NCI-H2227 (cell line): ENCODE results near the gene SLC16A8.
"Not testable (repeated sequence)": the region's sequence is repeated elsewhere in the genome, so short reads cannot be mapped to it uniquely, and the experiment has no call there.

ENCODE experiments used
- DNase-seq: peaks from one replicate; lab custom pipeline; 2025; ENCODE audit not compliant: unreplicated experiment; lab: John Stamatoyannopoulos, UW

SLC16A8 gene

DNA sequence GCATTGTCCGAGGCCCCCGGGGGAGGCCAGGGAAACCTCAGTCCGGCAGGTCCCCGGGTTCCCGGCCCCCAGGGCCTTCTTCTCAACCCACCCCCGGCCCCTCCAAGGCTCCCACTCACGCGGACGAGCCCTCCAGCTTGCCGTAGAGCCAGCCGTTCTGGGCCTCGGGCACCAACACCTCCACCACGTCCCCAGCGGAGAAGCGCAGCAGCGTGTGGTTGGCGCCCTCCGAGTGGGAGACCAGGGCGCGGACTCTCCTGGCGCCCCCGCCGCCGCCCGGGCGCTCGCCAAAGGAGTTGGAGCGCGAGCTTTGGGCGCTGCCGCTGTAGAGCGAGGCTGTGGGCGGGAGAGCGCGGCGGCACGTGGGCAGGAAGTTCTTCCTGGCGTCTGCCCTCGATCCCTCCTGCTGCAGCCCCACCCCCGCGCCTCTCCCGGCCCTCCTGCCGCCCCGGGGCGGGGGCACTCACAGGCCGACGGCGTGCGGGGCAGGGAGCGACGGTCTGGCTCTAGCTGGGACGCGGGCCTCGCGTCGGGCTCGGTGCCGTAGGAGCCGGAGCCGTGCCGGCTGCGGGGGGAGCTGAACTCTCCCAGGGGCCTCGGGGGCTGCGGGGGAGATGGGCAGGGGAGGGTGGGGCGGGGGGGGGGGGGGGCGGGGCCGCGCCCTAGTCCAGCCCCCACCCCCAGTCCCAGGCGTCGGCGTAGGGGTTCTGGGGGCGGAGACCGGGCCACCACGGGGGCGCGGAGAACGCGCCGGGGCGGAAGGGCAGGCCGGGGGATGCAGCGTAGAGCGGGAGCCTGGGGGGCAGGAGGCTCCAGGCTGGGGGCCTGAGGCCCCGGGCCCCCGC is 4.9 kb upstream of the SLC16A8 start:
- DNase-seq = no peak

DNA sequence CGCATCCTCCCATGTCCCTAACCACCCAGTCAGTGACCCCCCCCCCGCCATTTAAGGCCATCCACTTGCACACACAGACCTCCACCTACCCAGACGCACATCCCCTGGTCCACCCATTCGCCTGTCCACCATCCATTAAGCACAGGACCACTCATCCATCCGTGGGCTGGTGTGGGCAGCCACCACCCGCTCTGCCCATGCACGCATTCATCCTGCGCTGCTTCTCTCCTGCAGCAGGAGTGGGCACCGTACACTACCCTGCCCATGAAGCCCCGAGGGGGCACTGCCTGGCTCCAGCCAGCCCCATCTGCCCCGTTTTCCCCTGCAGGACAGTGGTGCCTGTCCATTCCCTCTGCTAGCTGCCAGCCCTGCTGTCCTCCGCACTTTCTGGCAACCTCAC is 3.9 kb upstream of the SLC16A8 start:
- no peak for DNase-seq

DNA sequence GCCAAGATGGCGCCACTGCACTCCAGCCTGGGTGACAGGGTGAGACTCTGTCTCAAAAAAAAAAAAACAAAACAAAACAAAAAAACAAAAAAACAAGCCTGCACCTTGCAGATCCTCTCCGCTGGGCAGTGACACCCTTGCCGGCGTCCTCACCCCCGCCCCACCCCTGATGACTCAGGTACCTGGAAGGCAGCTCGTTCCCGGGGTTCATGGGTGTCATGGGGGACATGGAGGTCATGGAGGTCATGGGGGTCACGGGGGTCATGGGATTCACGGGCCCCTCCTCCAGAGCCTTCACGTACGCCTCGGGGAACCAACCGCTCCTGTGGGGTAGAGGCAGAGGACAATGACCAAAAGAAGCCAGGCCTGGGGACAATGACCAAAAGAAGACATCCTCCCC is 3.0 kb upstream of the SLC16A8 start:
- no peak for DNase-seq

DNA sequence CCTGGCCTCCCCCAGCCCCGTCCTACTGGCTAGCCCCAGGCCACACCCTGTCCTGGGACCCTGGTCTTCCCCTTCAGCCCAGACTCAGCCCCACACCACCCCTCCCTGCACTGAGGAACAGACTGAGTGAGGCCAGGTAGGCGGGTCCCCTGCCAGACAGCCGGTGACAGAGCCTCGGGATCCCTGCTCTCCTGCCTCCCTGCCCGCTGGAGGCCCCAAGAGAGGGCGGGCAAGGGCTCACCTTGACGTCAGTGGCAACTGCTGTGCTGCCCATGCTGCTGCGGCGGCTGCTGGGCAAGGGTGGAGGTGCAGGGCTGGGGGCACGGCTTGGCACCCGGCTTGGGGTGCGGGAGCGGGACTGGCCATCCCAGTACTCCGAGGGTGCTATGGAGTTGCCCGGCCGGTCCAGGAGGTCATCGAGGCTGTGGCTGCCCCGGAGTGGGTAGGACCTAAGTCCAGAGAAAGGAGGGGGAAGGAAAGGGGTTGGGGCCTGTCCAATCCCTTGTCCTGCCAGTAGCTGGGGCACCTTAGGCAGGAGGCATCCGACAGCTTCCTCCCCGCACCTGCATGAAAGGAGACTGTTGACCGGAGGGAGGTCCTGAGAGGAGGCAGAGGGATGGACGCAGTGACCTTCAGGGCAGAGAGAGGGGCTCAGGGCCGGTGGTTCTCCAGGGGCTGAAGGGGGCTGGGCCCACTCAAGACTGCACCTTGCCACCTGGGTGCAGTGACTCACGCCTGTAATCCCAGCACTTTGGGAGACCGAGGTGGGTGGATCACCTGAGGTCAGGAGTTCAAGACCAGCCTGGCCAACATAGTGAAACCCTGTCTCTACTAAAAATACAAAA is 2.2 kb upstream of the SLC16A8 start:
- DNase-seq = no peak

DNA sequence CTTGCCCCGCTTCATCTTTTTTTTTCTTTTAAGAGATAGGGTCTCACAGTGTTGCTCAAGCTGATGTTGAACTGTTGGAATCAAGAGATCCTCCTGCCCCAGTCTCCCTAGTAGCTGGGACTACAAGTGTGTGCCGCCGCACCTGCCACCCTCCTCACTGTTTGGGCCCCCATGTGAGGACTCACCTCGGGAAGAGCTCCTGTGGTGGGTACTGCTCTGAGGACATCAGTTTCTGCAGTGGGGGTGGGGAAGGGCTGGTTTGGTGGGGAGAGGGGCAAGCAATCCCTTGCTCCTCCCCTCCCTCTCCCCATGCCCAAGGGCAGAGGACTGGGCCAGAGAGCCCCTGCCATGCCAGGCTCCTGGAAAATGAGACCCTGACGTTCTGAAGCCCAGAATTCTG is 1.5 kb upstream of the SLC16A8 start:
- no peak for DNase-seq

DNA sequence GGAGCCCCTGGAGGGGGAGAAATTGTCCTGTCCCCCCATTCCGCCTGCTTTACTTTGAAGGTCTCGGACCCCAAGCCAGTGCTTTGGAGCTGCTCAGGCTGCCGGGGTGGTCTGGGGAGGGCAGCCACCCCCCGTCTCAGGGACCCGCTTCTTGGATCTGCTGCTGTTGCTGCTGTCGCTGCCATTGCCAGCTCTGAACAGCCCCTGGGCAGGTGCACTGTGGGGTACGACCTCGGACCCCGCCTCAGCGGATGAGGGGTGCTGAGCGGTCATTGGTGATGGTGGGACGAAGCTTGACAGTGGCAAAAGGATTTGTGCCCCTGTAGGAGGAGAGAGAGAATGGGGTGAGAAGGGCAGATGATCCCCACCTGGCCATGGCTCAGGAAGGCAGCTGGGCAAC is 1.1 kb upstream of the SLC16A8 start:
- DNase-seq = no peak

DNA sequence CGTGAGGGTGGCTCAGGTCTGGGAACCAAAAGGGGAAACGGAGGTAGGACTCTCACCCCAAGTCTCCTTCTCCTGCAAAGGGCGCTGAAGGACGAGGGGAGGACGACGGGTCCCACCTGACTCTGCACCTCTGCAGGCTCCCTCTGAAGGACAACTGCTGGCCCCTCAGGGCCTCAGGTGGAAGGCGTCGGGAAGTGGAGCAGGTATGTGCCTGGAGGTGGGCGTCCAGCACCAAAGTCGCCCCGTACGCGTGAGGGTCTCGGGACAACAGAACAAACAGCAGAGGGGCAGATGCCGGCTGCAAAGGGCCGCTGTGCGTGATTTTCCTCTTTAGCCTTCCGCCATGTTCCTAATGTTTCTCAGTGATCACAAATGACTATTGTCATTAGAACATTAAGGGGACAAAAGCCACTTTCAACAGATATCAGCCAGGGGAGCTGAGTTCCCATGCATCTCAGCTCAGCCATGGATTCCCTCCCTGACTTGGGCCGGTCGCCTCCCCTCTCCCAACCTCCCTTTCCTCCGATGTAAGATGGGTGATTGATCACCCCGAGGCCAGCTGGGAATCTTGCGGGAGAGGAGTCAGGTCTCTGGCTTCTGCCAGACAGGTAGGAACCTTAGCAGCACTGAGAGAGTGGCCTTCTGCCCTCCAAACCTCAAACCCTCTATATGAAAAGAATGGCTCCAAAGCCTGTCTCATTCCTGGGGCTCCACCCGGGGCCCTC is 836 bp downstream of the SLC16A8 start:
- no peak for DNase-seq

DNA sequence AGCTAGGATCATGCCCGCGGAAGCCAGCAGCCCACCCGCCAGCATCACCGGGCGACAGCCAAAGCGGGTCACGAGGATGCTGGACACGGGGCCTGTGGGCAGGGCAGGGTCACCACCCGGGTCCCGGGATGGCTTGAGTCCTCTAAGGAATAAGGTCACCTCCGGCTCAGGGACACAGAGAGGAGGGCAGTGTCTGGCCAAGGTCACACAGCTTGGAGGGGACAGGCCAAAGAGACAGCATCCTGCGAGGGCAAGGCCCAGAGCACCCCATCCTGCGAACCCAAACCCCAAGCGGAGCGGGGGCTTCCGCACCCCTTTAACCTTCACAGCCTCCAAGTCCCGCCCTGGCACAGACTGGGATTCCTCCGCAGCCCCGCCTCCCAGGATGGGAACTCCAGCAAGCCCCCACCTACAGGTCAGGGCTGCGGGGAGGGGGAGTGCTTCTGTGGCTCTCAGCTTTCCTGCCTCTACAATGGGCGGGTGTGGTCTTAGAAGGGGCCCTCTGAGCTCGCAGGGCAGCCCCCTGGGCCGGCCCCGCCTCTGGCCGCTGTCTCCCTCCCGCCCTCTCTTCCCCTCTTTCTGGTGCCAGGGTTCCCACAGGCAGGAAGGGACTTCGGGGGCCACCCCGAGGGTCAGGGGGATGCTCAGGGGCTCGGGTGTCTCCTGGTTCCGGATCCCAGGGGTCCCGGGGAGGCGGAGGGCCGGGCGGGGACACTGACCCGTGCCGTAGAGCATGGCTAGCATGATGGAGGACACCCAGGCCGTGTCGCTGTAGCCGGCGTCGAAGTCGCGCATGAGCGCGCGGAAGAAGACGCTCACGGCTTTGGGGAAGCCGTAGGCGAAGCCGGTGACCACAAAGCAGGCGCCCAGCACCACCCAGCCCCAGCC is 1.8 kb downstream of the SLC16A8 start:
- DNase-seq = no peak

DNA sequence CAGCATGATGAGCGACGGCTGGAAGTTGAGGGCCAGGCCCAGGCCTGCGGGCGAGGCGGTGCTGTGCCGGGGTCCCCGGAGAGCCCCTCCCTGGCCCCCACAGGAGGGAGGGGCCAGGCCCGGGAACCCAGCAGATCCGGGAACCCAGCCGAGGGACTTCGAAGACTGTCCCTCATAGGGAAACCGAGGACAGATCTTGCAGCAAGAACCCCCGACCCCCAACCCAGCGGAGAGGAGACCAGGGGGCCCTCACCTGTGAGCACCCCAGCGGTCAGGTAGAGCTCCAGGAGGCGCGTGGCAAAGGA is 2.4 kb downstream of the SLC16A8 start:
- DNase-seq = no peak

DNA sequence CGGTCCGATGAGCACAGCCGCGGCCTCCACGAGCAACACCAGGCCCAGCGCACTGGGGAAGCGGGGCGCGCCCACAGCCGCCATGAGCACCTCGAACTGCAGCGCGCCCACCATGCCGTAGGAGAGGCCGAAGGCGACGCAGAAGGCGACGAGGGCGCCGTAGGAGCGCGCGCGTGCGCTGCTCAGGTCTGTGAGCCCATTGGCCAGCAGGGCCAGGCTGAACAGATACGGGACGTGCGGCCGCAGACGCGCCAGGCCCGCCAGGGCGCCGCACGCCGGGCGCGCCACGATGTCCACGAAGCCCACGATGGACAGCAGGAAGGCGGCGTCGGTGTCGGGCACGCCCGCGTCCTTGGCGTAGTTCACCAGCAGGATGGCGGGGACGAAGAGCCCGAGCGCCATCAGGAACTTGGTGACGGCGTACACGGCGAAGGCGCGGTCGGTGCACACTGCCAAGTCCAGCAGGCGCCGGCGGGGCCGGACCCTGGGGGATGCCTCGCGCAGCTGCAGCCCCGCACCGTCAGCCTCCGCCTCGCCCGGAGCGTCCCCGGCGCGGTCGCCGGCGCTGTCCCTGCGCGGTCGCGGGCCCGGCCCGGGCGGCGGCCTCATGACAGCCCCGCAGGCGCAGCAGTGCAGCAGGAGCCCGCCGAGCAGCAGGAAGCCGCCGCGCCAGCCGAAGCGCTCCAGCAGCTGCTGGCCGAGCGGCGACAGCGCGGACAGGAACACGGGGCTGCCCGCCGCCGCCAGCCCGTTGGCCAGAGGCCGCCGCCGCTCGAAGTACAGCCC is 2.9 kb downstream of the SLC16A8 start:
- no peak for DNase-seq

DNA sequence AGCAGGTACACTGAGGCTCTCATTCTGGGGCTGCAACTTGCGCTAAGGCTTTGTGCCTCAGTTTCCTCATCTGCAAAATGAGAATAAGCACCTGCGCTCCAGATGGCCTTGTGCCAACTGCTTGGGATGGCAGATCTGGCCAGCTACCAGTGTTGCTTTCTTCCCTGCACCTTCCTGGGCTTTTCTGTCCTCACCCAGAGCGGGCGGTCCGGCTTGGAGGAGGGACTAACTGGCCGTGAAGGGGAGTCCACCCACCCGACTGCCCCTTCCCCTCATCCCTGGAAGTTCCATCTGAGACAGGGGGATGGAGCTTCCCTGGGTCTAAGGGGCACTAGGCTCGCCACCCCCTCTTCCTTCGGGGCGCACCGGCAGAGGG is 3.5 kb downstream of the SLC16A8 start:
- no peak for DNase-seq

DNA sequence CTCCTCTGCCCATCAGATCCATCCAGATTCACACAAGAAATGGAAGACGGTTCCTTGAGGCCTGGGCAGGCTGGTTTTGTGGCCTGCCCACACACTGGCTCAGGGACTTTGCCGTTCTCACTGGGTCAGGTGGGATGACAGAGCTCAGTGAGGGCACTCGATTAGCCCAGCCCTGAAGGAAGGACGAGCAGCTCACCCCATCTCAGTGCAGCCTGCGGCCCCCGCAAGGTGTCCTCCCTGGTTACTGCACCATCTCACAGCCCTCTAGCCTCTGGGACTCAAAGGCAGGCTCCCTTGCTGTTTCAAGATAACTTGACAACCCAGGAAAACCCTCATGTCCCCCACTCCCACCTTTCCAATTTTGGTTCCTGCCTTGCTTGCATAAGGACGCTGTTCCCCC is 4.2 kb downstream of the SLC16A8 start:
- no peak for DNase-seq

DNA sequence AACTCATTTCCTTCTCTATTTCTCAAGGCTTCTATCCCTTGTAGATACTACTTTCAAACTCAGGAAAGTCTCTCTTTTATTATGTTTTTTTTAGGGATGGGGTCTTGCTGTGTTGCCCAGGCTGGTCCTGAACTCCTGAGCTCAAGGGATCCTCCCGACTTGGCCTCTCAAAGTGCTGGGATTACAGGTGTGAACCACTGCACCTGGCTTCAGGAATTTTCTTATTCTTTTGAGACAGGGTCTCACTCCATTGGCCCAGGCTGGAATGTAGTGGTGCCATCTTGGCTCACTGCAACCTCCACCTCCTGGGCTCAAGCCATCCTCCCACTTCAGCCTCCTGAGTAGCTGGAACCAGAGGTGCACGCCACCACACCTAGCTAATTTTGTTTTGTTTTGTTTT is 4.8 kb downstream of the SLC16A8 start:
- DNase-seq = not testable (repeated sequence)

DNA sequence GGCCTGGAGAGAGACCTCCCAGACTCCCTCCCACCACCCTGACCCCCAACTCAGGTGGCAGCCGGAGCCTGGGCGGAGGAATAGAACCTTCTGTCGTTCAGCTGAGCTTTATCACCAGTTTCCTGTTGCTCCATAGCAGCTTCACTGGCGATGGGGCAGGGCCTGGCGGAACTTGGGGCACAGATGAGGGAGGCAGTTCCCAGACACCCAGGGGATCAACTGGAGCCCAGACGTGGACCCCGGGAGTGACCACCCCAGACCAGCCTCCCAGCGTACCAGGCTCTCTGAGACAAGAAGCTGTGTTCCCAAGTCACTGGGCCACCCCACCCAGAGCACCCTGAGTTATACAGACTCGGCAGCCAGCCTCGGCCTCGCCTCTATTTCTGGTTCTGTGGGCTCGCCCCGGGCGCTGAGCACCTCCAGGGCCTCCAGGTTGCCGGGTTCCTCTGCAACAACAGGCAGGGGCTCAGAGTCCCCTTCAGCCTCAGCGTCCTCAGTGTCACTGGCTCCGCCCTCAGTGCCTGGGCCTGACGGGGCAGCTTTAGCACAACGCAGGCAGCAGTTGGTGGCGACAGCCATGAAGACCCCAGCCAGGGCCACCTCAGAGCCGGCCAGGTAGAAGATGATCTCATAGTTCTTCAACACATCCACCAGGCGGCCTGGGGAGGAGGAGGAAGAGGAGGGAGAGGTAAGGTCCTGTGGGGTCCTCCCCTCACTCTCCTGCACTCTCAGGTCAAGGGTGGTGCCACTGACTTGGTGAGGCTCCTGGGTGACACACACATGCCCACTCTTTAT is 5.7 kb downstream of the SLC16A8 start:
- no peak for DNase-seq

DNA sequence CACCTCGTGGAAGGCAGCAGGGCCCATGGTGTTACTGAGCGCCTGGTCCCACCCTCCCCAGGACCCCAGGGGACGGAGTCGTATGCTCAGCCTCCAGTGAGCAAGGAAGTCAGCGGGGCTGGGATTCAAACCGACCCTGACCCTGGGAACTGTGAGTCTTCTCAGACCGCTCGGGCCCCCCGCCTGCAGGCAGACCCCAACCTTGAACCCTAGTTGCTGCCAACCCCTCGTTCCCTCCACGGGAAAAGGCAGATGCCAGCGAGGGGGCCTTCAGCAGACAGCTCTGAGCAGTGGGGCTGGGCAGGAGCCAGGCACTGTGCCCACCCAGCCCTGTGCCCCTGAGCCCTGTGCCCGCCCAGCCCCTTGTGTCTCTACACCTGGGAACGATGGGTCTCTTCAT is 6.4 kb downstream of the SLC16A8 start:
- DNase-seq = no peak

DNA sequence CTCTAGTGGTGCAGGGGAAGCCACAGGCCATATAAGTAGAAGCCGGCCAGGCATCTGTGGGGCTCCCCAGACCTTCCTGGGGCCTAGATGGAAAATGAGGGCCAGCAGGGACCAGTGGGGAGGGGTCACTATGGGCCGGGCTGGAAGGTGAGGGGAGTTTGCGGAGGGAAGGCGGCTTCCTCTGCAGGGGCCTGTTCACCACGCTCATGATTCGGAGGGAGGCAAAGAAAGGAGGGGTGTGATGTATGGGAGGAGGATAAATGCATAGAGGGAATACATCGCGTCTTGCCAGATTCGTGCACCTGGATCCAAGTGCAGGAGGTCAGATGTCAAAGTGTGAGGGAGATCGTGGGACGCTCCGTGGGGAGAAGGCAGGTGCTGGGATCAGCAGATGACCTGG is 6.9 kb downstream of the SLC16A8 start:
- no peak for DNase-seq

DNA sequence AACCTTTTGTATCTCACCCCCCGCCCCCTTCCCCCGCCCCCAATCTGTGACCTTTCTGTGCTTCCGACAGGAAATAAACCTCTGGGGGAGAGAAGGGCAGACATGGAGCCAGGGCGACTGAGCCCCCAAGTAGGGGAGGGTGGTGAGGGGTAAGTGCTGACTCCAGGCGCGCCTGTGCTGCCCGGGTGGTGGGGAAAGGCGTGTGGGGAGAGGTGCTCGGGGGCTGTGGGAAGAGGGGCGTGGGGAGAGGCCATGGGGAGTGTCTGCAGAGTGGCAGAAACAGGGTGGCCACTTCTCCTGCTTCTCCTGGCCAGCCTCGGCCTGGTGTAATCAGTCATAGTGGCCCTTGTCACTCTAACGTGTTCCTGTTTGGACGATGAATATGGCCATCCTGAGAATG is 8.0 kb downstream of the SLC16A8 start:
- no peak for DNase-seq

DNA sequence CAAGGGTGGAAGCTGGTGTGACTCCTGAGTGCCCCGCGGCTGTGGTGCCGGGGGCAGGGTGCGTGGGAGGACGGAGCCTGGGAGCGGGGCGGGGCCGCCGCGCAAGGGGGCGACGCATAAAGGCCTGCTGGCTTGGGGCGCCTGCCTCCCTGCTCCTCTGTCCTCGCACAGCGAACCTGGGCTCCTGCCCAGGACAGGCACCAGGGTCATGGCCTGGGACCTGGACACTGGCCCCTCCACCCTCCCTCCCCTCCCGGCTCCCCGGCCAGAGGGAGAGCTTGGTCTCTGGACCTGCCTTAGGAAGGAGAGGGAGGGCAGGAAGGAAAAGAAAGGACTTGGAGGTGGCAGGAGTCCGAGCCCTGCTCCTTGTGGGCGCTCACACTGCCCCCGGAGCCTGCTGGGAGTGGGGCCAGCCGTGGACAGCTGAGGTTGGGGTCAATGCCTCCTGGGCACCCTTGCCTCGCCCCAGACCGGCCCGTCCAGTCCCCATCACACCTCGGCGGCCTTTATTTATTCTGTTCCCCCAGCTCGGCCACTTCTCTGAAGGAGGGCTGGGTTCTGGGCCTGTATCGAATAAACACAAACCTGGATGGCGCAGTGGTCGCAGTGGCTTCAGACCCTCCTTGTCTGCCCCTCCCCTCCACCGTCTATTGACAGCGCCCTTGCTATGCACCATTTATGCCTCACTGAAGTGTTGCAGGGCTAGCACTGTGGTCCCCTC is 8.7 kb downstream of the SLC16A8 start:
- DNase-seq = no peak
